ENCODE results near the gene YY1.

GRCh38 chr14:100290607-100291304, 51.8 kb downstream of the YY1 start:
- TF ChIP-seq POLR2A (IDR thresholded peaks at IDR 0.05; ENCODE audit: low read length) = no peak
- TF ChIP-seq CTCF (IDR thresholded peaks at IDR 0.05) = no peak

All from A549 (cell line).